ENCODE results near the gene EPS8L3.

GRCh38 chr1:109756848-109757521 lies 6.7 kb downstream of the EPS8L3 start:
- TF ChIP-seq EP300 (IDR thresholded peaks at IDR 0.05; ENCODE audit: borderline replicate concordance in 1 of 2, low read depth in 1 of 2, low read length in 1 of 2) (no peak), CTCF (IDR thresholded peaks at IDR 0.05) (no peak), TCF12 (IDR thresholded peaks at IDR 0.05) (no peak), FOSL2 (IDR thresholded peaks at IDR 0.05; ENCODE audit: borderline replicate concordance, low read depth) (no peak), JUND (IDR thresholded peaks at IDR 0.05) (no peak), MAX (IDR thresholded peaks at IDR 0.05; ENCODE audit: low read depth) (no peak), TEAD4 (IDR thresholded peaks at IDR 0.05; ENCODE audit: borderline replicate concordance, insufficient read depth) (no peak), TAF1 (IDR thresholded peaks at IDR 0.05; ENCODE audit: borderline replicate concordance, low read depth, low read length) (no peak), REST (IDR thresholded peaks at IDR 0.05; ENCODE audit: low read depth, low read length) (no peak)
